ENCODE data around the gene SLC6A11.

GRCh38 chr3:10873415-10873814 is 57.4 kb downstream of the SLC6A11 start:
- no peak for TF ChIP-seq CTCF (IDR thresholded peaks at IDR 0.05)
- no peak for TF ChIP-seq POLR2A (IDR thresholded peaks at IDR 0.05)
- TF ChIP-seq EP300 (IDR thresholded peaks at IDR 0.05): no peak
